HG03025 (cell line): Measurements from ENCODE around the gene DNAJC5.

ENCODE experiments used
- ATAC-seq: cut with Tn5 transposase; IDR thresholded peaks from one replicate; pipeline ENCODE4 v1.9.1; 2021; ENCODE audit warnings: mild to moderate bottlenecking, moderate library complexity; ENCODE audit not compliant: unreplicated experiment, low FRiP score

Gene DNAJC5

GRCh38 chr20:63882257-63883200, 12.4 kb upstream of the DNAJC5 start:
- no peak for ATAC-seq

GRCh38 chr20:63883201-63883593, 11.7 kb upstream of the DNAJC5 start:
- ATAC-seq = no peak

DNA sequence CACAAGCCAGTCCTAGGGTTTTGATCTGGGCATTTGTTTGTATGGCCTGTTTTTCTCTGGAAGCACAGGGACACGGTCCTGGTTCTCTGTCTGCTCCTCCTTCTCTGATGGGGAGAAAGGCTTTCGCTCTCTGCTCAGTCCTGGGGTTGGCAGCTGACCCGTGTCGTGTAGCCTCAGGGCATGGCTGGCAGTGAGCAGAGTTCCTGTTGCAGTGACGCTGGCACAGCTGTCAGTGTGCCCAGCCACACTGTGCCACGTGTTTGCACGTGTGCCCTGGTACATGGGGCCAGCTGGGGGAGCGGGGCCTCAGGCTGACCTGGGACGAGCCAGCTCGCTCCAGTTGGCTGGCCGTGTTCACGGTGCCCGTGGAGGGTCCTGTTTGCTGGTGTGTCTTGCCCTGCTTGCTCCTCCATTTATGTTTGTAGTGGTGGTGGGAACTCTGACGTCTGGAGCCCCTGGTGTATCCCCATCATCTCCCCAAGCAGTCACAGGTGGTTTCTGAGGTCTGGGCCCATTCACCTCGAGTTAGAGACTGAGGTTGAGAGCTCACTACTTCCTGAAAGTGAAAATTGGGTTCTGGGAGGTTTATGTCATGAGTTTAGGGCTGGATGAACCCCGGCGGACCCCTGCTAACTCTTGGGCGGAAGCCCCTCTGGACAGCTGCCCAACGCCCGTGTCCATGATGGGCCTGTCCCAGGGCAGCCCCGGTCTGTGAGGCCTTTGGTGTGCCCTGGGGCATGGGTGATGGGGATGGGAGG, 10.2 kb upstream of the DNAJC5 start:
- no peak for ATAC-seq

- no peak for ATAC-seq
These were observed 9.5 kb upstream of the DNAJC5 start for GRCh38 chr20:63885264-63886053.

GRCh38 chr20:63886054-63886419, 8.9 kb upstream of the DNAJC5 start:
- no peak for ATAC-seq

- ATAC-seq = no peak
These were observed 8.0 kb upstream of the DNAJC5 start for GRCh38 chr20:63886921-63887320.

- no peak for ATAC-seq
These were observed 5.4 kb upstream of the DNAJC5 start for GRCh38 chr20:63889241-63890200.

DNA sequence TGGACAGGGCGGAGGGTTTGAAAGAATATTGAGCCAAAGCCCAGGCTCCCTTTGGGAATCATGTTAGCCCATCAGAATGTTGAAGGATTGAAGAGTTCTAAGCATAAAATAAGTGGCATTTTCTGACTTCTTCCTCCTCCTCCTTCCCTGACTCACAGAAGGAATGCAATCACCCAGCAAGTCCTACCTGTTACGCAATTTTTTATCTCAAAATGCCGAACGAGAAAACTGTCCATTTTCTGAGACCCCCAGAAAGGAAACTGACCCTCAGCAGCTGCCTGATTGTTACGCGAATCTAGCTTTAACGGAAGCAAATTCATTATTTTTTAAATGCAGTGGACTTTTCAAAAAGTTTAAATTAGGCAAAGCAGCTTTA, 4.7 kb upstream of the DNAJC5 start:
- ATAC-seq = no peak

DNA sequence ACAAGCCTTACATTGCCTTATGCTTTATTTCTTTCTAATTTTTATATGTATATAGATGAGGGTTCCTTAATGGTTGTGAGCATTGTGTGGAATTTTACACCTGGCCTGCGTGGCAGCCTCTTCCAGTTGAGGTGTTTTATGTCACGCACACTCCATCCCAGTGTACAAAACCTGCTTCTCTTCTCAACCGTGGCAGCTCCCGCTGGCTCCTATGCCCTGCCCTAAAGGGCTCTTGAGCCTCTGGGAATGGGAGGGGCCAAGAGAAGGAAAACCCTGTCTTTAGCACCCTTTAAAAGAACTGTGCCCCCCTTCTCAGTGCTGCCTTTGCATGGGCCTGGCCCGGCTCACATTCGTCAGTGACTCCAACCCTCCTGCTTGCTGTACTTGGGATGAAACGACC, 4.3 kb upstream of the DNAJC5 start:
- ATAC-seq = no peak

DNA sequence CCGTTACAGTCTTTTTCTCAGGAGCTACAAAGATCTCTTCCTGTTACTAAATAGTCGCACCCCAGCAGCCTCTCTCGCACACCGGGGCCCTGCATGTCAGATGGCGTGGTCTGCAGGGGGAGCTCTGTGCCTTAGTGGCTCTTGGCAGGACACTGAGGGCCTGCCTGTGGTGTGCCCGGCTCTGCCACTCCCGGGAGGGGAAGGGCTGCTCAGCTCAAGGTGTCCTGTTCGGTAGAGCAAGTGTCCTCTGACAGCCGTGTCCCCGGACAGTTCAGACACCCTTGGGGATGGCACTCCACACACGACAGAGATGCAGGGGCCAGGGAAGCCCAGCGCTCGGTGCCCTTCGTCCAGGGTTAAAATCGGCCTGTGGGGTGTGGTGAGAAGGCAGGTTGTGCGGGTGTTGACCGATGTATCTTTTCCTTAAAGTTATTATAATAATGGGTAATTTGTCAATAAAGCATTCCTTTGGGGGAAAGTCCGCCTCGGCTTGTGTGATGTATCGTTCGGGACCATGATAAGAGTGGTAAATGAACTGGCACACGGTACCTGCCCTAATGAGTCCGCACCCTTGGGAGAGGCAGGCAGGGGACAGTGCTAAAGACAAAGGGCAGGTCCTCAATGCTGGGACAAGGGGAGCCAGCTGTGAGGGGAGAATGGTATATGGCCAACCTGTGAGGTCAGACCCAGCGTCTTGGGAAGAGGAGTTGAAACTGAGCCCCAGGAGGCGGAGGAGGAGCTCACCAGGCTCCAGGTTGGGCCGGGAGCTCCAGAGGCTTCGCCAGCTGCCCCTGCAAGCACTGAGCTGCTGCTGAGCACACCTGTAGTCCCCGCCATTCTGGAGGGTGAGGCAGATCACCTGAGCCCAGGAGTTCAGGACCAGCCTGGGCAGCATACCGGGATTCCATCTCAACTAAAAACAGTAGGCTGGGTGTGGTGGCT, 3.6 kb upstream of the DNAJC5 start:
- no peak for ATAC-seq

DNA sequence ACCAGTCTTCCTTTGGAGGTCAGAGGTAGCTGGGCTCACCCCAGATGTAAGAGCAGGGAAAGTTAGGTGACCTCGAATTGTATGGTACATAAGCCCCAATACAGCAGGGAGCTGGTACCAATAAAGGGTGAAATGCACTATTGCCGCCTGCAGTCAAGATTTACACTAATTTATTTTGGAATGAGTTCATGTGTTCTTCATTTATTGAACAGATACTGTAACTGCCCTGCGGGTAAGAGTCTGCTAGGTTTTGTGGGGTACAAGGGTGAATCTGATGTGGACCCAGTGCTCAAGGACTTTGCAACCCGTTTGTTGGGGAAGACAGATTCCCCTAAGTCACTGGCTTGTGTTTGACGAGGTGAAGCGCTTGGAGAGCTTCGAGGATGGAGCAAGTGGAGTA, 2.5 kb upstream of the DNAJC5 start:
- no peak for ATAC-seq

- ATAC-seq = no peak
These were observed 948 bp upstream of the DNAJC5 start for GRCh38 chr20:63893999-63894357.

- peak; percentile 1 for ATAC-seq
These were observed 451 bp downstream of the DNAJC5 start for GRCh38 chr20:63895202-63895951.

DNA sequence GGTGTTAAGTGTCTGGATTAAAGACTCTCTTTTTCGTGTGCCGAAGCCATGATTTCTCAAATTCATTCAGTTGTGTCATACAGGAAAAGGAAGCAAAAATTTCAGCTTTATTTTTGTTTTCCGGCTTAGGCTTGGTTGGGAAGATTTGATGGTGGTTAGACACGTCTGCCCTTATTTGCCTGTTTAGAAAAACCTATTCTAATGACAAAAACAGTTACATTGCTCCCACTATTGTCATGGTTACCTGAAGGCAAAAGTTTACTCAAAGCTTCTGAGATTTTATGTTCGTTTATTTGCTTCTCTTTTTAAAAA, 982 bp downstream of the DNAJC5 start:
- ATAC-seq = no peak

- no peak for ATAC-seq
These were observed 1.6 kb downstream of the DNAJC5 start for GRCh38 chr20:63896264-63897105.

DNA sequence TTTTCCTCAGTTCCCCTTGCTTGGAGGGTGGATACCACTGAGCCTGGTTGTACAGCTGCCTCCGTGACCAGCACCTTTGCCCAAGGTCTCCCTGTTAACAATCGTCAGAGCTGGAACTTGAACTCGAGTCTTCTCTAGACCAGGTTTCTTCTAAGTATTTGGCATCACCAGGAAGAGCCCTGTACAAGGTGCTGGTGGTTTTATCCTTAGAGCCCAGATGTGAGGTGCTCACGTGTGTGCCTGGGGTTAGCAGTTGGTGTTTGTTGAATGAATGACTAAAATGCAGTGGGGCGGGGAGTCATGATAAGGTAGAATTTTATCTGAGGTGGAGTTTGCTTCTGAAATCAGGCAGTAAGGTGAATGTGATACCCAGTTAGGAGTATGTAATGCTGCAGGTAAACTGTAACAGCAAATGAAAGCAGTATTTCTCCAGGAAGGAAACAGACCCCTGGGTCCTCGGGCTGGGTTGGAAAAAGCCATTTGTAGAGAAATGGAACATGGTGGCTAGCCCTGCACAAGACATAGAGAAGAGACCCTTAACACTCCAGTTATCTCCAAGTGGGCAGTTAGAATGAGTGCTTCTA, 3.1 kb downstream of the DNAJC5 start:
- no peak for ATAC-seq

- ATAC-seq = no peak
These were observed 4.1 kb downstream of the DNAJC5 start for GRCh38 chr20:63898882-63899558.
